ENCODE measurements around the gene UBE2C. TPM values are rescaled to one million over a fixed set of nuclear protein-coding genes. Genes with fewer than 3 reads are reported as not detected.
A peak's percentile ranks its signal among the peaks of the same experiment; 100 is the strongest.

UBE2C gene
- polyA plus RNA-seq, 1 donor from 2014 or later: 2.5 TPM

GRCh38 chr20:45821947-45822346 lies 9.5 kb downstream of the UBE2C start:
- H3K9me2 ChIP-seq (ENCODE audit: insufficient read depth, low read length): no peaks in the 10 kb centered on the region
- H3K9me3 ChIP-seq (ENCODE audit: low read length): no peaks in the 10 kb centered on the region
- H3K36me3 ChIP-seq (ENCODE audit: insufficient read depth, low read length): no peaks in the 10 kb centered on the region
- H2AFZ ChIP-seq (ENCODE audit: low read depth, low read length): no peak overlapping the region
- no peak for TF ChIP-seq EP300 (conservative IDR thresholded peaks at IDR 0.05; ENCODE audit: poor library complexity, severe bottlenecking)
- TF ChIP-seq RAD21 (conservative IDR thresholded peaks at IDR 0.05): no peak
- no peak for TF ChIP-seq POLR2AphosphoS5 (IDR thresholded peaks at IDR 0.05)
- H3F3A ChIP-seq (ENCODE audit: insufficient read depth, low read length, poor library complexity, severe bottlenecking): no peaks in the 10 kb centered on the region
- no peaks in the 10 kb centered on the region for H3K27me3 ChIP-seq (ENCODE audit: insufficient read depth, low read depth, low read length)
- no peak overlapping the region for H3K27ac ChIP-seq (ENCODE audit: low read length)
- no peak overlapping the region for H3K4me2 ChIP-seq (ENCODE audit: low read length)
- no peak overlapping the region for H3K9ac ChIP-seq (ENCODE audit: low read length)
- H3K79me2 ChIP-seq (replicated peaks; ENCODE audit: insufficient read depth, low read length): no peaks in the 10 kb centered on the region
- H4K20me1 ChIP-seq (ENCODE audit: insufficient read depth): no peaks in the 10 kb centered on the region
- no peak overlapping the region for H3K4me3 ChIP-seq (ENCODE audit: low read length)

- Histone ChIP-seq H3K9ac (ENCODE audit: low read length) (no peak overlapping the region), H2AFZ (ENCODE audit: low read depth, low read length) (no peak overlapping the region), H3K4me3 (ENCODE audit: low read length) (no peak overlapping the region)
Observed at GRCh38 chr20:45822857-45823256, 10.4 kb downstream of the UBE2C start.

GRCh38 chr20:45823949-45824835 lies 11.7 kb downstream of the UBE2C start:
- H3K27ac ChIP-seq (ENCODE audit: low read length): no peak overlapping the region

More at GRCh38 chr20:45822857-45823256, 10.4 kb downstream of the UBE2C start:
- Histone ChIP-seq H3K4me2 (ENCODE audit: low read length) (no peak overlapping the region), H3K27me3 (ENCODE audit: insufficient read depth, low read depth, low read length) (no peaks in the 10 kb centered on the region), H3K9me2 (ENCODE audit: insufficient read depth, low read length) (no peaks in the 10 kb centered on the region), H3K79me2 (replicated peaks; ENCODE audit: insufficient read depth, low read length) (no peaks in the 10 kb centered on the region), H4K20me1 (ENCODE audit: insufficient read depth) (no peaks in the 10 kb centered on the region), H3K9me3 (ENCODE audit: low read length) (no peaks in the 10 kb centered on the region), H3F3A (ENCODE audit: insufficient read depth, low read length, poor library complexity, severe bottlenecking) (no peaks in the 10 kb centered on the region), H3K27ac (ENCODE audit: low read length) (no peak overlapping the region), H3K36me3 (ENCODE audit: insufficient read depth, low read length) (no peaks in the 10 kb centered on the region)
- TF ChIP-seq CTCF (IDR thresholded peaks at IDR 0.05; ENCODE audit: poor library complexity, severe bottlenecking): no peak
- TF ChIP-seq EZH2 (IDR thresholded peaks at IDR 0.05; ENCODE audit: borderline replicate concordance, insufficient read depth, low read length, poor library complexity, severe bottlenecking): no peak
- TF ChIP-seq EP300 (conservative IDR thresholded peaks at IDR 0.05; ENCODE audit: poor library complexity, severe bottlenecking): no peak
- TF ChIP-seq SMC3 (conservative IDR thresholded peaks at IDR 0.05; ENCODE audit: poor library complexity): no peak

More at GRCh38 chr20:45823949-45824835, 11.7 kb downstream of the UBE2C start:
- no peaks in the 10 kb centered on the region for H3K36me3 ChIP-seq (ENCODE audit: insufficient read depth, low read length)
- no peak overlapping the region for H3K4me3 ChIP-seq (ENCODE audit: low read length)
- no peaks in the 10 kb centered on the region for H3K79me2 ChIP-seq (replicated peaks; ENCODE audit: insufficient read depth, low read length)
- no peak overlapping the region for H3K9ac ChIP-seq (ENCODE audit: low read length)
- TF ChIP-seq TAF1 (IDR thresholded peaks at IDR 0.05; ENCODE audit: low read depth) (no peak), MXI1 (conservative IDR thresholded peaks at IDR 0.05; ENCODE audit: poor library complexity, severe bottlenecking) (no peak), RAD21 (conservative IDR thresholded peaks at IDR 0.05) (peak; percentile 13), EP300 (conservative IDR thresholded peaks at IDR 0.05; ENCODE audit: poor library complexity, severe bottlenecking) (no peak), SMC3 (conservative IDR thresholded peaks at IDR 0.05; ENCODE audit: poor library complexity) (no peak), REST (IDR thresholded peaks at IDR 0.05; ENCODE audit: borderline replicate concordance) (no peak), POLR2AphosphoS5 (IDR thresholded peaks at IDR 0.05) (no peak), CTCF (IDR thresholded peaks at IDR 0.05; ENCODE audit: poor library complexity, severe bottlenecking) (peak; percentile 15), EZH2 (IDR thresholded peaks at IDR 0.05; ENCODE audit: borderline replicate concordance, insufficient read depth, low read length, poor library complexity, severe bottlenecking) (no peak)
- no peaks in the 10 kb centered on the region for H4K20me1 ChIP-seq (ENCODE audit: insufficient read depth)
- no peaks in the 10 kb centered on the region for H3K9me3 ChIP-seq (ENCODE audit: low read length)
- H2AFZ ChIP-seq (ENCODE audit: low read depth, low read length): no peak overlapping the region
- no peak overlapping the region for H3K4me2 ChIP-seq (ENCODE audit: low read length)
- no peaks in the 10 kb centered on the region for H3F3A ChIP-seq (ENCODE audit: insufficient read depth, low read length, poor library complexity, severe bottlenecking)
- no peaks in the 10 kb centered on the region for H3K9me2 ChIP-seq (ENCODE audit: insufficient read depth, low read length)
- no peaks in the 10 kb centered on the region for H3K27me3 ChIP-seq (ENCODE audit: insufficient read depth, low read depth, low read length)

Measured in neural cell (in vitro differentiated cells).